OCI-LY7 (cell line): ENCODE results near the gene PFKM. TPM values are rescaled to one million over a fixed set of nuclear protein-coding genes. Genes with fewer than 3 reads are reported as not detected.

Experiments
- BruUV-seq: library from RNA; stranded (reverse); fragments of 400-500 nt; replicated peaks from 2 replicates; lab custom pipeline; 2021; lab: Mats Ljungman, UMichigan
- CTCF ChIA-PET: fragments of 300-600 bp; sonication (Branson Sonifier 250); formaldehyde crosslinking; loops from one replicate; lab custom pipeline; 2022; ENCODE audit warnings: antibody characterized with exemption; ENCODE audit not compliant: unreplicated experiment; lab: Charles Lee
- POLR2A ChIA-PET: fragments of 300-600 bp; sonication (Branson Sonifier 250); formaldehyde crosslinking; loops from one replicate; lab custom pipeline; 2022; ENCODE audit warnings: antibody characterized with exemption; lab: Charles Lee
- DNase-seq: peaks from one replicate; pipeline ENCODE4 v3.0.0-alpha.2; 2015; ENCODE audit warnings: low spot score
- H2AFZ ChIP-seq: fragments of 200-600 bp; sonication (generic), shearing (Covaris generic); 2 replicates; pipeline ENCODE4 v1.6.1; 2014; ENCODE audit warnings: mild to moderate bottlenecking, antibody characterized with exemption, low read length, moderate library complexity
- H3K27ac ChIP-seq: fragments of 200-600 bp; sonication (generic); 2 replicates; pipeline ENCODE4 v1.5.1; 2014; ENCODE audit warnings: mixed run types, low read depth, mild to moderate bottlenecking, moderate library complexity, low read length, inconsistent platforms; ENCODE audit not compliant: poor library complexity, severe bottlenecking
- H3K36me3 ChIP-seq: fragments of 200-600 bp; sonication (generic); 2 replicates; pipeline ENCODE4 v1.6.1; 2014; ENCODE audit warnings: mild to moderate bottlenecking, antibody characterized with exemption, low read length, moderate library complexity, mixed read lengths; ENCODE audit not compliant: insufficient read depth
- H3K4me1 ChIP-seq: fragments of 200-600 bp; sonication (generic); 2 replicates; pipeline ENCODE4 v1.5.1; 2014; ENCODE audit warnings: mild to moderate bottlenecking, low read length; ENCODE audit not compliant: insufficient read depth, poor library complexity, severe bottlenecking
- H3K4me2 ChIP-seq: fragments of 200-600 bp; sonication (generic); 2 replicates; pipeline ENCODE4 v1.6.1; 2014; ENCODE audit warnings: mild to moderate bottlenecking, low read length
- H3K4me3 ChIP-seq: fragments of 200-600 bp; sonication (generic); 2 replicates; pipeline ENCODE4 v1.5.1; 2014; ENCODE audit warnings: mild to moderate bottlenecking, low read depth, low read length; ENCODE audit not compliant: poor library complexity, severe bottlenecking
- H3K79me2 ChIP-seq: fragments of 200-600 bp; sonication (generic); 2 replicates; pipeline ENCODE4 v1.6.1; 2016; ENCODE audit warnings: low read depth, mild to moderate bottlenecking, low read length, moderate library complexity, mixed read lengths; ENCODE audit not compliant: insufficient read depth
- H3K9me2 ChIP-seq: fragments of 200-600 bp; sonication (generic); 2 replicates; pipeline ENCODE4 v1.6.1; 2016; ENCODE audit warnings: mild to moderate bottlenecking, low read length, mixed read lengths; ENCODE audit not compliant: insufficient read depth
- H3K9me3 ChIP-seq: fragments of 200-600 bp; sonication (generic); 2 replicates; pipeline ENCODE4 v1.6.1; 2014; ENCODE audit warnings: mild to moderate bottlenecking, mixed run types, low read length, mixed read lengths
- H4K20me1 ChIP-seq: fragments of 200-600 bp; sonication (generic); 2 replicates; pipeline ENCODE4 v1.6.1; 2014; ENCODE audit warnings: mild to moderate bottlenecking, antibody characterized with exemption, low read length, moderate library complexity, mixed read lengths; ENCODE audit not compliant: insufficient read depth
- CTCF ChIP-seq: fragments of 200-600 bp; sonication (generic); conservative IDR thresholded peaks from 2 replicates; pipeline ENCODE4 v1.5.1; 2014; ENCODE audit warnings: mild to moderate bottlenecking, antibody characterized with exemption, low read length, moderate library complexity, mixed read lengths
- EZH2phosphoT487 ChIP-seq: fragments of 200-600 bp; sonication (generic); IDR thresholded peaks from 2 replicates; pipeline ENCODE4 v1.6.1; 2018; ENCODE audit warnings: low read depth, borderline replicate concordance, mild to moderate bottlenecking, mixed run types, antibody characterized with exemption, low read length, moderate library complexity, mixed read lengths
- intact Hi-C: fragments of 100-400 bp; cut with micrococcal nuclease; formaldehyde crosslinking; loops from one replicate; pipeline ENCODE4 v1.10.0; 2022; ENCODE audit not compliant: unreplicated experiment
- total RNA-seq, 2 experiments: library from RNA; depleted of rRNA in 1 of 2; stranded (reverse); fragments of >200 nt in 1 of 2; shearing (Covaris generic) in 1 of 2; gene quantifications; 2 replicates each; pipeline ENCODE4 v1.2.3, GENCODE V29; 2014 to 2022

PFKM gene
- total RNA-seq, 2 experiments from 2014 or later = 37.4 to 80.1 TPM

DNA sequence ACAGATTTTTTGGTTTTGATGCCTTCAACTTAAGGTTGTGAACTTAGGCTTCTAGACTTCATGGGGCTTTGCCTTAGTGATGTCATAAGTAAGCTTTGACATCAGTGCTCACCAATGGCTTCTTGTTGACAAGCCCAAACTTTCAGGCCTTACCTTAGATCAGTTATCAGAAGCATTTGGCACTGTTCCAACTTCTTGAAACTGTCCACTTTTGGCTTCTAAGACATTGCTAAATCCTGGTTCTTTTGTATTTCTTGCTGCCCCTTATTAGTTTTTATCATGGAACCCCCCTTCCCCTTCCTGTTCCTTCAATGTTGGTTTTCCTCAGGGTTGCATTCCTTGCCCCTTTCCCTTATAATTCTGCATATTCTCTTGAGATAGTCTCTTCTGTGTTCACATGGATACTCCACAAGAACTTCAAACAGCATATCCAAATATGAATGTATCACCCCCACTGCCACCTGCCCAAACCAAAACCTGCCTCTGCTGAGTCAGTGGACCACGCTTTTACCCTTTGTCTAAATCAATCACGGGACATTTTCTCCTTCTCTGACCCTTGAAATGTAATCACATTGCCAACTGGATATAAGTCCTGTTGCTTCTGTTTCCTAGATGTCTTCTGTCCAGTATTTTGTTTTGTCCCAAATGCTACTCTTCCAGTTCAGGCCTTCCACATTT, 7.9 kb downstream of the PFKM start:
- Histone ChIP-seq H3K4me3 (no peak overlapping the region), H2AFZ (no peak overlapping the region), H3K9me2 (no peaks in the 10 kb centered on the region), H4K20me1 (no peaks in the 10 kb centered on the region), H3K79me2 (no peaks in the 10 kb centered on the region), H3K9me3 (no peaks in the 10 kb centered on the region), H3K4me1 (no peaks in the 10 kb centered on the region), H3K27ac (no peak overlapping the region), H3K4me2 (no peak overlapping the region), H3K36me3 (peaks cover 93% of the 10 kb centered on the region)
- no peak for TF ChIP-seq CTCF
- TF ChIP-seq EZH2phosphoT487 = no peak
- BruUV-seq = no TSS peak
- no peak for DNase-seq
- ChIA-PET CTCF (no interaction called here), POLR2A (interaction anchor here (1.5 kb wide), 1 partner anchor 10 kb away, joined by 3 read pairs; no protein-coding TSS in a partner anchor)
- intact Hi-C loops = no loop called here

- CTCF ChIA-PET = no interaction called here
Measured at GRCh38 chr12:48128800-48129199, 9.6 kb downstream of the PFKM start.

More at GRCh38 chr12:48128800-48129199, 9.6 kb downstream of the PFKM start:
- intact Hi-C loops = no loop called here
- H3K9me3 ChIP-seq = no peaks in the 10 kb centered on the region
- POLR2A ChIA-PET = interaction anchor here (0.6 to 1.2 kb wide), 5 partner anchors 9 to 608 kb away, joined by 3 to 5 read pairs (median 3); partner anchors contain the start of gene PFKM
- BruUV-seq = no TSS peak
- no peak overlapping the region for H3K27ac ChIP-seq
- H3K9me2 ChIP-seq = no peaks in the 10 kb centered on the region
- peaks cover 93% of the 10 kb centered on the region for H3K36me3 ChIP-seq
- H4K20me1 ChIP-seq = no peaks in the 10 kb centered on the region
- TF ChIP-seq EZH2phosphoT487 (no peak), CTCF (no peak)
- DNase-seq = no peak
- H3K4me3 ChIP-seq = no peak overlapping the region
- no peaks in the 10 kb centered on the region for H3K79me2 ChIP-seq
- H3K4me1 ChIP-seq = no peaks in the 10 kb centered on the region
- H2AFZ ChIP-seq = no peak overlapping the region
- H3K4me2 ChIP-seq = no peak overlapping the region
